ENCODE measurements around the gene RFESD. TPM values are rescaled to one million over a fixed set of nuclear protein-coding genes. Genes with fewer than 3 reads are reported as not detected.
"Not testable (repeated sequence)": the region's sequence is repeated elsewhere in the genome, so short reads cannot be mapped to it uniquely, and the experiment has no call there.

The RFESD gene
- total RNA-seq, 1 experiment from 2014 or later, result 1.7 TPM

- H3K27ac ChIP-seq, result no peak overlapping the region
- DNase-seq (ENCODE audit: low read depth in 1 of 2, low spot score in 2 of 2), result no peak
- H3K36me3 ChIP-seq, result no peaks in the 10 kb centered on the region
- no peaks in the 10 kb centered on the region for H3K27me3 ChIP-seq (replicated peaks)
- H3K9me3 ChIP-seq (replicated peaks), result no peaks in the 10 kb centered on the region
- 0 out of 2 replicates have a peak, but pooled peaks cover 5% of the 10 kb centered on the region for H3K4me1 ChIP-seq (replicated peaks)
- no peak overlapping the region for H3K4me3 ChIP-seq
Measured at GRCh38 chr5:95686651-95687050, 40.1 kb downstream of the RFESD start.

GRCh38 chr5:95689680-95690079 is 43.1 kb downstream of the RFESD start:
- no peak for DNase-seq (ENCODE audit: low read depth in 1 of 2, low spot score in 2 of 2)
- Histone ChIP-seq H3K4me3 (no peak overlapping the region), H3K4me1 (replicated peaks) (0 out of 2 replicates have a peak, but pooled peaks cover 5% of the 10 kb centered on the region)

GRCh38 chr5:95690333-95690732 is 43.8 kb downstream of the RFESD start:
- no peak for DNase-seq (ENCODE audit: low read depth in 1 of 2, low spot score in 2 of 2)
- no peak overlapping the region for H3K4me3 ChIP-seq
- H3K4me1 ChIP-seq (replicated peaks), result 0 out of 2 replicates have a peak, but pooled peaks cover 5% of the 10 kb centered on the region
- H3K27me3 ChIP-seq (replicated peaks), result no peaks in the 10 kb centered on the region
- no peaks in the 10 kb centered on the region for H3K36me3 ChIP-seq
- no peak overlapping the region for H3K27ac ChIP-seq
- no peaks in the 10 kb centered on the region for H3K9me3 ChIP-seq (replicated peaks)

More at GRCh38 chr5:95689680-95690079, 43.1 kb downstream of the RFESD start:
- Histone ChIP-seq H3K9me3 (replicated peaks) (no peaks in the 10 kb centered on the region), H3K27ac (no peak overlapping the region), H3K36me3 (no peaks in the 10 kb centered on the region), H3K27me3 (replicated peaks) (no peaks in the 10 kb centered on the region)

GRCh38 chr5:95697781-95698681 is 51.5 kb downstream of the RFESD start:
- Histone ChIP-seq H3K27ac (no peak overlapping the region), H3K27me3 (replicated peaks) (no peaks in the 10 kb centered on the region), H3K9me3 (replicated peaks) (no peaks in the 10 kb centered on the region), H3K36me3 (no peaks in the 10 kb centered on the region), H3K4me1 (replicated peaks) (peaks cover 13% of the 10 kb centered on the region), H3K4me3 (no peak overlapping the region)
- DNase-seq (ENCODE audit: low read depth in 1 of 2, low spot score in 2 of 2), result no peak

GRCh38 chr5:95699337-95699736 is 52.8 kb downstream of the RFESD start:
- no peaks in the 10 kb centered on the region for H3K9me3 ChIP-seq (replicated peaks)

GRCh38 chr5:95701074-95701473 is 54.5 kb downstream of the RFESD start:
- no peaks in the 10 kb centered on the region for H3K27me3 ChIP-seq (replicated peaks)
- H3K36me3 ChIP-seq, result no peaks in the 10 kb centered on the region
- peaks cover 13% of the 10 kb centered on the region for H3K4me1 ChIP-seq (replicated peaks)
- no peak overlapping the region for H3K4me3 ChIP-seq
- no peak for DNase-seq (ENCODE audit: low read depth in 1 of 2, low spot score in 2 of 2)
- H3K27ac ChIP-seq, result no peak overlapping the region
- no peaks in the 10 kb centered on the region for H3K9me3 ChIP-seq (replicated peaks)

More at GRCh38 chr5:95699337-95699736, 52.8 kb downstream of the RFESD start:
- H3K27me3 ChIP-seq (replicated peaks), result no peaks in the 10 kb centered on the region
- H3K4me1 ChIP-seq (replicated peaks), result peaks cover 13% of the 10 kb centered on the region
- H3K4me3 ChIP-seq, result no peak overlapping the region
- H3K36me3 ChIP-seq, result no peaks in the 10 kb centered on the region
- DNase-seq (ENCODE audit: low read depth in 1 of 2, low spot score in 2 of 2), result no peak
- no peak overlapping the region for H3K27ac ChIP-seq

- Histone ChIP-seq H3K27me3 (replicated peaks) (no peaks in the 10 kb centered on the region), H3K27ac (no peak overlapping the region), H3K9me3 (replicated peaks) (no peaks in the 10 kb centered on the region), H3K36me3 (no peaks in the 10 kb centered on the region), H3K4me1 (replicated peaks) (peaks cover 15% of the 10 kb centered on the region), H3K4me3 (no peak overlapping the region)
- no peak for DNase-seq (ENCODE audit: low read depth in 1 of 2, low spot score in 2 of 2)
Measured at GRCh38 chr5:95704150-95704549, 57.6 kb downstream of the RFESD start.

GRCh38 chr5:95706196-95706595 is 59.6 kb downstream of the RFESD start:
- not testable (repeated sequence) for H3K27ac ChIP-seq; H3K4me3 ChIP-seq; H3K36me3 ChIP-seq; H3K9me3 ChIP-seq (replicated peaks); DNase-seq (ENCODE audit: low read depth in 1 of 2, low spot score in 2 of 2); H3K27me3 ChIP-seq (replicated peaks)
- peaks cover 35% of the 10 kb centered on the region for H3K4me1 ChIP-seq (replicated peaks)

- no peak overlapping the region for H3K27ac ChIP-seq
- H3K4me3 ChIP-seq, result no peak overlapping the region
- H3K4me1 ChIP-seq (replicated peaks), result peaks cover 44% of the 10 kb centered on the region
- no peak for DNase-seq (ENCODE audit: low read depth in 1 of 2, low spot score in 2 of 2)
- no peaks in the 10 kb centered on the region for H3K36me3 ChIP-seq
- no peaks in the 10 kb centered on the region for H3K9me3 ChIP-seq (replicated peaks)
- H3K27me3 ChIP-seq (replicated peaks), result no peaks in the 10 kb centered on the region
Measured at GRCh38 chr5:95707055-95707454, 60.5 kb downstream of the RFESD start.

Other genes with a start within 250 kb of the RFESD start
- 74.7 and 94.6 TPM in 2 replicates for gene SKIC3, start 91.8 kb upstream of the RFESD start, total RNA-seq (2014; rRNA removed; shearing (Covaris generic))
- 16.5 and 18.9 TPM in 2 replicates for gene ARSK, start 91.7 kb upstream of the RFESD start, total RNA-seq (2014; rRNA removed; shearing (Covaris generic))
- gene GPR150, start 26.7 kb upstream of the RFESD start, total RNA-seq (2014; rRNA removed; shearing (Covaris generic)), result 0.18 TPM in 1 of 2 replicates, not detected in the other
- gene SPATA9, start 36.2 kb downstream of the RFESD start, total RNA-seq (2014; rRNA removed; shearing (Covaris generic)), result 0.56 and 1.4 TPM in 2 replicates
- gene RHOBTB3, start 84.6 kb downstream of the RFESD start, total RNA-seq (2014; rRNA removed; shearing (Covaris generic)), result 121 and 175 TPM in 2 replicates
- gene GLRX, start 175.9 kb downstream of the RFESD start, total RNA-seq (2014; rRNA removed; shearing (Covaris generic)), result 18.1 and 60.3 TPM in 2 replicates

Data from SJSA1 (cell line).